LNCaP clone FGC (cell line): Measurements from ENCODE around the gene MRPS6.
A peak's percentile ranks its signal among the peaks of the same experiment; 100 is the strongest.

Source experiments
- DNase-seq: peaks from one replicate; pipeline ENCODE4 v3.0.0-alpha.2; 2011; ENCODE audit warnings: low read depth
- H3K4me3 ChIP-seq: 2 replicates; pipeline ENCODE4 v1.5.1; 2011; ENCODE audit warnings: mild to moderate bottlenecking, low read depth, low read length, control low read depth
- CTCF ChIP-seq: IDR thresholded peaks from 2 replicates; pipeline ENCODE4 v1.5.1; 2012; ENCODE audit warnings: mild to moderate bottlenecking; ENCODE audit not compliant: control insufficient read depth, insufficient read depth; ENCODE audit errors: extremely low read depth

Gene MRPS6

GRCh38 chr21:34126269-34126668 lies 52.9 kb downstream of the MRPS6 start:
- no peak for DNase-seq
- no peak overlapping the region for H3K4me3 ChIP-seq
- TF ChIP-seq CTCF: no peak

- no peak overlapping the region for H3K4me3 ChIP-seq
- TF ChIP-seq CTCF: no peak
- DNase-seq: no peak
These were observed 53.3 kb downstream of the MRPS6 start for GRCh38 chr21:34126691-34127090.

- no peak for TF ChIP-seq CTCF
- no peak overlapping the region for H3K4me3 ChIP-seq
- peak; percentile 35 for DNase-seq
These were observed 54.7 kb downstream of the MRPS6 start for GRCh38 chr21:34128124-34128523.

GRCh38 chr21:34128674-34129038 lies 55.3 kb downstream of the MRPS6 start:
- DNase-seq: no peak
- 0 out of 2 replicates have a peak overlapping the region, but pooled peaks have one; percentile 7 for H3K4me3 ChIP-seq
- no peak for TF ChIP-seq CTCF

- peak; percentile 50 for TF ChIP-seq CTCF
- peak; percentile 77 for DNase-seq
- H3K4me3 ChIP-seq: peak overlapping the region; percentile 30; the same call in 1 of the 2 replicates
These were observed 55.9 kb downstream of the MRPS6 start for GRCh38 chr21:34129039-34129891.

- H3K4me3 ChIP-seq: no peak overlapping the region
- no peak for DNase-seq
- no peak for TF ChIP-seq CTCF
These were observed 56.7 kb downstream of the MRPS6 start for GRCh38 chr21:34129901-34130715.
